Activated CD4-positive, CD25-positive, alpha-beta regulatory T cell treated with anti-CD3 and anti-CD28 coated beads, Interleukin-2, amount 50 U/mL, for 16 hours (primary cell): ENCODE data around the gene AKAP5.

Source experiments
- DNase-seq: peaks from one replicate; pipeline ENCODE4 v3.0.0-alpha.2; 2020; ENCODE audit warnings: low read depth, low spot score

Gene AKAP5

GRCh38 chr14:64465191-64465822 lies at the start of gene AKAP5:
TSS of gene AKAP5 (plus strand) at chr14:64465499. CDS start at chr14:64468395, 2,896 bp downstream.
- peak; percentile 22 for DNase-seq

- no peak for DNase-seq
Observed at GRCh38 chr14:64416348-64416932, 48.9 kb upstream of the AKAP5 start.

- DNase-seq: no peak
Observed at GRCh38 chr14:64417055-64417770, 48.1 kb upstream of the AKAP5 start.

GRCh38 chr14:64417771-64418125 lies 47.6 kb upstream of the AKAP5 start:
- DNase-seq: no peak

GRCh38 chr14:64419003-64419402 lies 46.3 kb upstream of the AKAP5 start:
- no peak for DNase-seq

- DNase-seq: no peak
Observed at GRCh38 chr14:64421166-64421565, 44.1 kb upstream of the AKAP5 start.

GRCh38 chr14:64422005-64422404 lies 43.3 kb upstream of the AKAP5 start:
- no peak for DNase-seq

GRCh38 chr14:64422756-64423155 lies 42.5 kb upstream of the AKAP5 start:
- no peak for DNase-seq

- no peak for DNase-seq
Observed at GRCh38 chr14:64423987-64424386, 41.3 kb upstream of the AKAP5 start.

GRCh38 chr14:64434528-64434927 lies 30.8 kb upstream of the AKAP5 start:
- no peak for DNase-seq

GRCh38 chr14:64438181-64438841 lies 27.0 kb upstream of the AKAP5 start:
- DNase-seq: no peak

GRCh38 chr14:64439141-64439540 lies 26.2 kb upstream of the AKAP5 start:
- DNase-seq: no peak

GRCh38 chr14:64440494-64440893 lies 24.8 kb upstream of the AKAP5 start:
- DNase-seq: no peak

GRCh38 chr14:64442300-64442988 lies 22.9 kb upstream of the AKAP5 start:
- DNase-seq: no peak

- DNase-seq: no peak
Observed at GRCh38 chr14:64444140-64444539, 21.2 kb upstream of the AKAP5 start.

- peak; percentile 7 for DNase-seq
Observed at GRCh38 chr14:64444984-64445845, 20.1 kb upstream of the AKAP5 start.

GRCh38 chr14:64447876-64448670 lies 17.2 kb upstream of the AKAP5 start:
- no peak for DNase-seq

- no peak for DNase-seq
Observed at GRCh38 chr14:64450255-64450654, 15.0 kb upstream of the AKAP5 start.

GRCh38 chr14:64454671-64455070 lies 10.6 kb upstream of the AKAP5 start:
- no peak for DNase-seq
